GM18868 (cell line): Measurements from ENCODE around the gene CFAP70.
"Not testable (repeated sequence)": the region's sequence is repeated elsewhere in the genome, so short reads cannot be mapped to it uniquely, and the experiment has no call there.

Source experiments
- ATAC-seq: cut with Tn5 transposase; IDR thresholded peaks from one replicate; pipeline ENCODE4 v1.9.1; 2021; ENCODE audit warnings: mild to moderate bottlenecking, moderate library complexity; ENCODE audit not compliant: unreplicated experiment

Gene CFAP70

GRCh38 chr10:73358331-73359279 is at the start of gene CFAP70:
CFAP70 (minus strand) TSS chr10:73358864; CDS start chr10:73354796, 4,068 bp downstream.
- peak; percentile 89 for ATAC-seq

- ATAC-seq, result no peak
Measured at GRCh38 chr10:73408061-73408460, 49.4 kb upstream of the CFAP70 start.

GRCh38 chr10:73407495-73407894 is 48.8 kb upstream of the CFAP70 start:
- ATAC-seq, result no peak

GRCh38 chr10:73406846-73407245 is 48.2 kb upstream of the CFAP70 start:
- no peak for ATAC-seq

- ATAC-seq, result no peak
Measured at GRCh38 chr10:73405556-73405955, 46.9 kb upstream of the CFAP70 start.

GRCh38 chr10:73404690-73405089 is 46.0 kb upstream of the CFAP70 start:
- no peak for ATAC-seq

GRCh38 chr10:73401636-73402035 is 43.0 kb upstream of the CFAP70 start:
- no peak for ATAC-seq

- ATAC-seq, result no peak
Measured at GRCh38 chr10:73399063-73399462, 40.4 kb upstream of the CFAP70 start.

GRCh38 chr10:73398024-73398423 is 39.4 kb upstream of the CFAP70 start:
- ATAC-seq, result no peak

- not testable (repeated sequence) for ATAC-seq
Measured at GRCh38 chr10:73394325-73394724, 35.7 kb upstream of the CFAP70 start.

- ATAC-seq, result no peak
Measured at GRCh38 chr10:73388228-73388627, 29.6 kb upstream of the CFAP70 start.

GRCh38 chr10:73386583-73386982 is 27.9 kb upstream of the CFAP70 start:
- no peak for ATAC-seq

GRCh38 chr10:73379064-73379748 is 20.5 kb upstream of the CFAP70 start:
- peak; percentile 67 for ATAC-seq

GRCh38 chr10:73376679-73377078 is 18.0 kb upstream of the CFAP70 start:
- no peak for ATAC-seq

- ATAC-seq, result no peak
Measured at GRCh38 chr10:73368238-73368637, 9.6 kb upstream of the CFAP70 start.

- no peak for ATAC-seq
Measured at GRCh38 chr10:73366381-73367298, 8.0 kb upstream of the CFAP70 start.

GRCh38 chr10:73364964-73365363 is 6.3 kb upstream of the CFAP70 start:
- no peak for ATAC-seq

GRCh38 chr10:73359492-73359891 is 828 bp upstream of the CFAP70 start:
- no peak for ATAC-seq

- ATAC-seq, result no peak
Measured at GRCh38 chr10:73357821-73358220, 843 bp downstream of the CFAP70 start.

- ATAC-seq, result no peak
Measured at GRCh38 chr10:73357166-73357565, 1.5 kb downstream of the CFAP70 start.

- ATAC-seq, result no peak
Measured at GRCh38 chr10:73344269-73344668, 14.4 kb downstream of the CFAP70 start.
